WTC11 (cell line): ENCODE measurements around the gene KMT2D. TPM values are rescaled to one million over a fixed set of nuclear protein-coding genes. Genes with fewer than 3 reads are reported as not detected.

Source experiments
- ATF1 ChIP-seq: sonication (generic); formaldehyde crosslinking; IDR thresholded peaks from 2 replicates; pipeline ENCODE4 v1.8.1; 2023; ENCODE audit warnings: mild to moderate bottlenecking, moderate library complexity, missing genetic modification reagents
- CREB1 ChIP-seq: sonication (generic); formaldehyde crosslinking; IDR thresholded peaks from 2 replicates; pipeline ENCODE4 v1.8.0; 2023; ENCODE audit warnings: mild to moderate bottlenecking, missing genetic modification reagents
- GABPB1 ChIP-seq: sonication (generic); formaldehyde crosslinking; IDR thresholded peaks from 2 replicates; pipeline ENCODE4 v1.8.1; 2023; ENCODE audit warnings: mild to moderate bottlenecking, missing genetic modification reagents
- IRF2 ChIP-seq: sonication (generic); formaldehyde crosslinking; IDR thresholded peaks from 2 replicates; pipeline ENCODE4 v1.8.0; 2022; ENCODE audit warnings: low read depth, missing genetic modification reagents, borderline replicate concordance
- MXD4 ChIP-seq: fragments of 250-450 bp; sonication (Bioruptor Pico); IDR thresholded peaks from 2 replicates; pipeline ENCODE4 v1.8.0; 2021; ENCODE audit warnings: mild to moderate bottlenecking, moderate library complexity, borderline replicate concordance
- NR1H2 ChIP-seq: sonication (generic); formaldehyde crosslinking; IDR thresholded peaks from 2 replicates; pipeline ENCODE4 v1.9.0; 2021; ENCODE audit warnings: mild to moderate bottlenecking, moderate library complexity, missing genetic modification reagents
- SMAD3 ChIP-seq: sonication (generic); formaldehyde crosslinking; IDR thresholded peaks from 2 replicates; pipeline ENCODE4 v1.8.0; 2022; ENCODE audit warnings: missing genetic modification reagents, mild to moderate bottlenecking, borderline replicate concordance
- SP1 ChIP-seq: sonication (generic); formaldehyde crosslinking; conservative IDR thresholded peaks from 2 replicates; pipeline ENCODE4 v1.8.1; 2022; ENCODE audit warnings: missing genetic modification reagents
- ZNF121 ChIP-seq: sonication (generic); formaldehyde crosslinking; IDR thresholded peaks from 2 replicates; pipeline ENCODE4 v1.8.0; 2023; ENCODE audit warnings: missing genetic modification reagents
- ZNF423 ChIP-seq: fragments of 250-450 bp; sonication (Bioruptor Pico); IDR thresholded peaks from 2 replicates; pipeline ENCODE4 v2.1.2; 2022; ENCODE audit warnings: mild to moderate bottlenecking, moderate library complexity
- total RNA-seq: library from RNA; stranded (reverse); gene quantifications from 3 replicates; pipeline ENCODE4 v1.2.3, GENCODE V29; 2021
- TF ChIP-seq, protein P1 (sequence below): sonication (generic); formaldehyde crosslinking; IDR thresholded peaks from 2 replicates; pipeline ENCODE4 v1.8.0; 2022; ENCODE audit warnings: mild to moderate bottlenecking, missing genetic modification reagents
- TF ChIP-seq, protein P2 (sequence below): sonication (generic); formaldehyde crosslinking; IDR thresholded peaks from 2 replicates; pipeline ENCODE4 v1.8.0; 2023; ENCODE audit warnings: missing genetic modification reagents, mild to moderate bottlenecking, borderline replicate concordance
- TF ChIP-seq, protein P3 (sequence below): sonication (generic); formaldehyde crosslinking; IDR thresholded peaks from 2 replicates; pipeline ENCODE4 v1.8.1; 2022; ENCODE audit warnings: low read depth, mild to moderate bottlenecking, moderate library complexity, missing genetic modification reagents, borderline replicate concordance
- TF ChIP-seq, protein P4 (sequence below): sonication (generic); formaldehyde crosslinking; IDR thresholded peaks from 2 replicates; pipeline ENCODE4 v1.8.0; 2022; ENCODE audit warnings: mild to moderate bottlenecking, missing genetic modification reagents
- TF ChIP-seq, protein P5 (sequence below): sonication (generic); formaldehyde crosslinking; IDR thresholded peaks from 2 replicates; pipeline ENCODE4 v1.8.1; 2023; ENCODE audit warnings: mild to moderate bottlenecking, missing genetic modification reagents
- TF ChIP-seq, protein P6 (sequence below): sonication (generic); formaldehyde crosslinking; IDR thresholded peaks from 2 replicates; pipeline ENCODE4 v1.8.1; 2022; ENCODE audit warnings: mild to moderate bottlenecking, missing genetic modification reagents, moderate library complexity, borderline replicate concordance
- TF ChIP-seq, protein P7 (sequence below): sonication (generic); formaldehyde crosslinking; IDR thresholded peaks from 2 replicates; pipeline ENCODE4 v1.8.1; 2023; ENCODE audit warnings: mild to moderate bottlenecking, missing genetic modification reagents
- TF ChIP-seq, protein P8 (sequence below): fragments of 250-450 bp; sonication (Bioruptor Pico); IDR thresholded peaks from 2 replicates; pipeline ENCODE4 v1.9.0; 2021; ENCODE audit warnings: mild to moderate bottlenecking
- TF ChIP-seq, protein P9 (sequence below): sonication (generic); formaldehyde crosslinking; IDR thresholded peaks from 2 replicates; pipeline ENCODE4 v1.8.1; 2023; ENCODE audit warnings: mild to moderate bottlenecking, moderate library complexity, missing genetic modification reagents

Gene KMT2D
- total RNA-seq, 1 experiment from 2014 or later = 101 TPM

DNA sequence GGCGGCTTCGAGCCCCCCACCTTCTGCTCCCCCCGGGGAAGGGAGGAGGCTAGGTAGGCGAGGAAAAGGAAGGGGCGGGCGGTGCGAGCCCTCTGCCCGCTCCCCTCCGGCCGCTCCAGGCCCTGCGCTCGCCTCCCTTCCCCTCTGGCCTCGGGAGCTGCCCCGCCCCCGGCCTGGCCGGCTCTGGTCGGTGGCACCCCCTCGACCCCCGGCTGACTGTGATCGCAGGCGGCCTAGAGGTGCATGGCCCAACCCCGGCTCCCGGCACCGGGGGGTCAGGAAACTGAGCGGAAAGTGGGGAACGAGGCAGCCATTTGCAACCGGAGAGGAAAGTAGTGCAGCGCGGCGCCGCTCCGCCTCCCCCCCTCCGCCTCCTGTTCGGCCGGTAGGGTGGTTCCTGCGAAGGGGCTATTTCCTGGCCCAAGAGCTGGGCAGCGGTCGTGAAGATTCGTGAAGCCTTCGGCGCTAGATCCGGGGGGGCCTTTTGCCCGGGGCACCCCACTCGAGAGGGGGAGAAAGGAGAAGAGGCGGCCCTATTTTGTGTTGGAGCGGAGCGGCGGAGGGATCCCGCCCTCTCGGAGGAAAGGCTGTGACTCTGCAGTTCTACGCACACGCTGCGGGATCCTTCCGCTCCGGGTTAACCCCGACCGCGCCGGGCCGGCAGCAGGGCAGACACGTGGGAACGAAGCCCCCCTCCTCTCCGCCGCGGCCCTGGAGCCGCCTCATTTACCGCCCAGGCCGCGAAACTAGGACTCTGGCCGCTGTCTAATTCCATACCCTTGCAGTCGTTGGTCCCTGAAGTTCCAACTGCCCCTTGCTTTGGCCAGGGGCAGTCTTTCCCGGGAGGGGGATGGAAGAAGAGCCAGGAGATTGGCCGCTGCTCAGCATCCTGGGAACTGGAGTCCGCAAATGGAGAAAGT, at the start of gene KMT2D (continued):
- TF ChIP-seq, protein P1, sequence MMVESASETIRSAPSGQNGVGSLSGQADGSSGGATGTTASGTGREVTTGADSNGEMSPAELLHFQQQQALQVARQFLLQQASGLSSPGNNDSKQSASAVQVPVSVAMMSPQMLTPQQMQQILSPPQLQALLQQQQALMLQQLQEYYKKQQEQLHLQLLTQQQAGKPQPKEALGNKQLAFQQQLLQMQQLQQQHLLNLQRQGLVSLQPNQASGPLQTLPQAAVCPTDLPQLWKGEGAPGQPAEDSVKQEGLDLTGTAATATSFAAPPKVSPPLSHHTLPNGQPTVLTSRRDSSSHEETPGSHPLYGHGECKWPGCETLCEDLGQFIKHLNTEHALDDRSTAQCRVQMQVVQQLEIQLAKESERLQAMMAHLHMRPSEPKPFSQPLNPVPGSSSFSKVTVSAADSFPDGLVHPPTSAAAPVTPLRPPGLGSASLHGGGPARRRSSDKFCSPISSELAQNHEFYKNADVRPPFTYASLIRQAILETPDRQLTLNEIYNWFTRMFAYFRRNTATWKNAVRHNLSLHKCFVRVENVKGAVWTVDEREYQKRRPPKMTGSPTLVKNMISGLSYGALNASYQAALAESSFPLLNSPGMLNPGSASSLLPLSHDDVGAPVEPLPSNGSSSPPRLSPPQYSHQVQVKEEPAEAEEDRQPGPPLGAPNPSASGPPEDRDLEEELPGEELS (CRISPR knock-in tag) = 0 out of 2 replicates have a peak, but pooled peaks have one; percentile 66
- TF ChIP-seq SP1 (CRISPR knock-in tag) (peak; percentile 83; the same call in 1 of the 2 replicates), ZNF121 (CRISPR knock-in tag) (no peak), NR1H2 (CRISPR knock-in tag) (no peak), IRF2 (CRISPR knock-in tag) (no peak), ATF1 (CRISPR knock-in tag) (no peak), MXD4 (CRISPR knock-in tag) (no peak), CREB1 (CRISPR knock-in tag) (peak; percentile 46; the same call in 1 of the 2 replicates), GABPB1 (CRISPR knock-in tag) (peak; percentile 74), SMAD3 (CRISPR knock-in tag) (no peak), ZNF423 (CRISPR knock-in tag) (peak; percentile 19; the same call in 1 of the 2 replicates)
- TF ChIP-seq, protein P2, sequence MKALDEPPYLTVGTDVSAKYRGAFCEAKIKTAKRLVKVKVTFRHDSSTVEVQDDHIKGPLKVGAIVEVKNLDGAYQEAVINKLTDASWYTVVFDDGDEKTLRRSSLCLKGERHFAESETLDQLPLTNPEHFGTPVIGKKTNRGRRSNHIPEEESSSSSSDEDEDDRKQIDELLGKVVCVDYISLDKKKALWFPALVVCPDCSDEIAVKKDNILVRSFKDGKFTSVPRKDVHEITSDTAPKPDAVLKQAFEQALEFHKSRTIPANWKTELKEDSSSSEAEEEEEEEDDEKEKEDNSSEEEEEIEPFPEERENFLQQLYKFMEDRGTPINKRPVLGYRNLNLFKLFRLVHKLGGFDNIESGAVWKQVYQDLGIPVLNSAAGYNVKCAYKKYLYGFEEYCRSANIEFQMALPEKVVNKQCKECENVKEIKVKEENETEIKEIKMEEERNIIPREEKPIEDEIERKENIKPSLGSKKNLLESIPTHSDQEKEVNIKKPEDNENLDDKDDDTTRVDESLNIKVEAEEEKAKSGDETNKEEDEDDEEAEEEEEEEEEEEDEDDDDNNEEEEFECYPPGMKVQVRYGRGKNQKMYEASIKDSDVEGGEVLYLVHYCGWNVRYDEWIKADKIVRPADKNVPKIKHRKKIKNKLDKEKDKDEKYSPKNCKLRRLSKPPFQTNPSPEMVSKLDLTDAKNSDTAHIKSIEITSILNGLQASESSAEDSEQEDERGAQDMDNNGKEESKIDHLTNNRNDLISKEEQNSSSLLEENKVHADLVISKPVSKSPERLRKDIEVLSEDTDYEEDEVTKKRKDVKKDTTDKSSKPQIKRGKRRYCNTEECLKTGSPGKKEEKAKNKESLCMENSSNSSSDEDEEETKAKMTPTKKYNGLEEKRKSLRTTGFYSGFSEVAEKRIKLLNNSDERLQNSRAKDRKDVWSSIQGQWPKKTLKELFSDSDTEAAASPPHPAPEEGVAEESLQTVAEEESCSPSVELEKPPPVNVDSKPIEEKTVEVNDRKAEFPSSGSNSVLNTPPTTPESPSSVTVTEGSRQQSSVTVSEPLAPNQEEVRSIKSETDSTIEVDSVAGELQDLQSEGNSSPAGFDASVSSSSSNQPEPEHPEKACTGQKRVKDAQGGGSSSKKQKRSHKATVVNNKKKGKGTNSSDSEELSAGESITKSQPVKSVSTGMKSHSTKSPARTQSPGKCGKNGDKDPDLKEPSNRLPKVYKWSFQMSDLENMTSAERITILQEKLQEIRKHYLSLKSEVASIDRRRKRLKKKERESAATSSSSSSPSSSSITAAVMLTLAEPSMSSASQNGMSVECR (CRISPR knock-in tag) = peak; percentile 67; the same call in 1 of the 2 replicates
- TF ChIP-seq, protein P3, sequence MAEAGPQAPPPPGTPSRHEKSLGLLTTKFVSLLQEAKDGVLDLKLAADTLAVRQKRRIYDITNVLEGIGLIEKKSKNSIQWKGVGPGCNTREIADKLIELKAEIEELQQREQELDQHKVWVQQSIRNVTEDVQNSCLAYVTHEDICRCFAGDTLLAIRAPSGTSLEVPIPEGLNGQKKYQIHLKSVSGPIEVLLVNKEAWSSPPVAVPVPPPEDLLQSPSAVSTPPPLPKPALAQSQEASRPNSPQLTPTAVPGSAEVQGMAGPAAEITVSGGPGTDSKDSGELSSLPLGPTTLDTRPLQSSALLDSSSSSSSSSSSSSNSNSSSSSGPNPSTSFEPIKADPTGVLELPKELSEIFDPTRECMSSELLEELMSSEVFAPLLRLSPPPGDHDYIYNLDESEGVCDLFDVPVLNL (CRISPR knock-in tag) = no peak
- TF ChIP-seq, protein P4, sequence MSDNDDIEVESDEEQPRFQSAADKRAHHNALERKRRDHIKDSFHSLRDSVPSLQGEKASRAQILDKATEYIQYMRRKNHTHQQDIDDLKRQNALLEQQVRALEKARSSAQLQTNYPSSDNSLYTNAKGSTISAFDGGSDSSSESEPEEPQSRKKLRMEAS (CRISPR knock-in tag) = peak; percentile 92
- TF ChIP-seq, protein P5, sequence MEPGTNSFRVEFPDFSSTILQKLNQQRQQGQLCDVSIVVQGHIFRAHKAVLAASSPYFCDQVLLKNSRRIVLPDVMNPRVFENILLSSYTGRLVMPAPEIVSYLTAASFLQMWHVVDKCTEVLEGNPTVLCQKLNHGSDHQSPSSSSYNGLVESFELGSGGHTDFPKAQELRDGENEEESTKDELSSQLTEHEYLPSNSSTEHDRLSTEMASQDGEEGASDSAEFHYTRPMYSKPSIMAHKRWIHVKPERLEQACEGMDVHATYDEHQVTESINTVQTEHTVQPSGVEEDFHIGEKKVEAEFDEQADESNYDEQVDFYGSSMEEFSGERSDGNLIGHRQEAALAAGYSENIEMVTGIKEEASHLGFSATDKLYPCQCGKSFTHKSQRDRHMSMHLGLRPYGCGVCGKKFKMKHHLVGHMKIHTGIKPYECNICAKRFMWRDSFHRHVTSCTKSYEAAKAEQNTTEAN (CRISPR knock-in tag) = peak; percentile 90
- TF ChIP-seq, protein P6, sequence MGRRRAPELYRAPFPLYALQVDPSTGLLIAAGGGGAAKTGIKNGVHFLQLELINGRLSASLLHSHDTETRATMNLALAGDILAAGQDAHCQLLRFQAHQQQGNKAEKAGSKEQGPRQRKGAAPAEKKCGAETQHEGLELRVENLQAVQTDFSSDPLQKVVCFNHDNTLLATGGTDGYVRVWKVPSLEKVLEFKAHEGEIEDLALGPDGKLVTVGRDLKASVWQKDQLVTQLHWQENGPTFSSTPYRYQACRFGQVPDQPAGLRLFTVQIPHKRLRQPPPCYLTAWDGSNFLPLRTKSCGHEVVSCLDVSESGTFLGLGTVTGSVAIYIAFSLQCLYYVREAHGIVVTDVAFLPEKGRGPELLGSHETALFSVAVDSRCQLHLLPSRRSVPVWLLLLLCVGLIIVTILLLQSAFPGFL (CRISPR knock-in tag) = 0 out of 2 replicates have a peak, but pooled peaks have one; percentile 63
- TF ChIP-seq, protein P7, sequence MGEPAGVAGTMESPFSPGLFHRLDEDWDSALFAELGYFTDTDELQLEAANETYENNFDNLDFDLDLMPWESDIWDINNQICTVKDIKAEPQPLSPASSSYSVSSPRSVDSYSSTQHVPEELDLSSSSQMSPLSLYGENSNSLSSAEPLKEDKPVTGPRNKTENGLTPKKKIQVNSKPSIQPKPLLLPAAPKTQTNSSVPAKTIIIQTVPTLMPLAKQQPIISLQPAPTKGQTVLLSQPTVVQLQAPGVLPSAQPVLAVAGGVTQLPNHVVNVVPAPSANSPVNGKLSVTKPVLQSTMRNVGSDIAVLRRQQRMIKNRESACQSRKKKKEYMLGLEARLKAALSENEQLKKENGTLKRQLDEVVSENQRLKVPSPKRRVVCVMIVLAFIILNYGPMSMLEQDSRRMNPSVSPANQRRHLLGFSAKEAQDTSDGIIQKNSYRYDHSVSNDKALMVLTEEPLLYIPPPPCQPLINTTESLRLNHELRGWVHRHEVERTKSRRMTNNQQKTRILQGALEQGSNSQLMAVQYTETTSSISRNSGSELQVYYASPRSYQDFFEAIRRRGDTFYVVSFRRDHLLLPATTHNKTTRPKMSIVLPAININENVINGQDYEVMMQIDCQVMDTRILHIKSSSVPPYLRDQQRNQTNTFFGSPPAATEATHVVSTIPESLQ = no peak; the same call in 1 of the 2 replicates
- TF ChIP-seq, protein P8, sequence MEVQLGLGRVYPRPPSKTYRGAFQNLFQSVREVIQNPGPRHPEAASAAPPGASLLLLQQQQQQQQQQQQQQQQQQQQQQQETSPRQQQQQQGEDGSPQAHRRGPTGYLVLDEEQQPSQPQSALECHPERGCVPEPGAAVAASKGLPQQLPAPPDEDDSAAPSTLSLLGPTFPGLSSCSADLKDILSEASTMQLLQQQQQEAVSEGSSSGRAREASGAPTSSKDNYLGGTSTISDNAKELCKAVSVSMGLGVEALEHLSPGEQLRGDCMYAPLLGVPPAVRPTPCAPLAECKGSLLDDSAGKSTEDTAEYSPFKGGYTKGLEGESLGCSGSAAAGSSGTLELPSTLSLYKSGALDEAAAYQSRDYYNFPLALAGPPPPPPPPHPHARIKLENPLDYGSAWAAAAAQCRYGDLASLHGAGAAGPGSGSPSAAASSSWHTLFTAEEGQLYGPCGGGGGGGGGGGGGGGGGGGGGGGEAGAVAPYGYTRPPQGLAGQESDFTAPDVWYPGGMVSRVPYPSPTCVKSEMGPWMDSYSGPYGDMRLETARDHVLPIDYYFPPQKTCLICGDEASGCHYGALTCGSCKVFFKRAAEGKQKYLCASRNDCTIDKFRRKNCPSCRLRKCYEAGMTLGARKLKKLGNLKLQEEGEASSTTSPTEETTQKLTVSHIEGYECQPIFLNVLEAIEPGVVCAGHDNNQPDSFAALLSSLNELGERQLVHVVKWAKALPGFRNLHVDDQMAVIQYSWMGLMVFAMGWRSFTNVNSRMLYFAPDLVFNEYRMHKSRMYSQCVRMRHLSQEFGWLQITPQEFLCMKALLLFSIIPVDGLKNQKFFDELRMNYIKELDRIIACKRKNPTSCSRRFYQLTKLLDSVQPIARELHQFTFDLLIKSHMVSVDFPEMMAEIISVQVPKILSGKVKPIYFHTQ (CRISPR knock-in tag) = no peak
- TF ChIP-seq, protein P9, sequence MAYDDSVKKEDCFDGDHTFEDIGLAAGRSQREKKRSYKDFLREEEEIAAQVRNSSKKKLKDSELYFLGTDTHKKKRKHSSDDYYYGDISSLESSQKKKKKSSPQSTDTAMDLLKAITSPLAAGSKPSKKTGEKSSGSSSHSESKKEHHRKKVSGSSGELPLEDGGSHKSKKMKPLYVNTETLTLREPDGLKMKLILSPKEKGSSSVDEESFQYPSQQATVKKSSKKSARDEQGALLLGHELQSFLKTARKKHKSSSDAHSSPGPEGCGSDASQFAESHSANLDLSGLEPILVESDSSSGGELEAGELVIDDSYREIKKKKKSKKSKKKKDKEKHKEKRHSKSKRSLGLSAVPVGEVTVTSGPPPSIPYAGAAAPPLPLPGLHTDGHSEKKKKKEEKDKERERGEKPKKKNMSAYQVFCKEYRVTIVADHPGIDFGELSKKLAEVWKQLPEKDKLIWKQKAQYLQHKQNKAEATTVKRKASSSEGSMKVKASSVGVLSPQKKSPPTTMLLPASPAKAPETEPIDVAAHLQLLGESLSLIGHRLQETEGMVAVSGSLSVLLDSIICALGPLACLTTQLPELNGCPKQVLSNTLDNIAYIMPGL = peak; percentile 93
